HepG2 (cell line): ENCODE data around the gene ZNF648. TPM values are rescaled to one million over a fixed set of nuclear protein-coding genes. Genes with fewer than 3 reads are reported as not detected.

Experiments
- ARNT2 ChIP-seq: sonication (generic); formaldehyde crosslinking; IDR thresholded peaks from 2 replicates; pipeline ENCODE4 v1.8.0; 2022; ENCODE audit warnings: mild to moderate bottlenecking, low read depth, missing genetic modification reagents, moderate library complexity
- CAMTA2 ChIP-seq: sonication (generic); formaldehyde crosslinking; IDR thresholded peaks from 2 replicates; pipeline ENCODE4 v1.4.0; 2020; ENCODE audit warnings: mild to moderate bottlenecking, missing genetic modification reagents, borderline replicate concordance
- DRAP1 ChIP-seq: IDR thresholded peaks from 2 replicates; pipeline ENCODE4 v1.6.1; 2016; ENCODE audit warnings: missing genetic modification reagents, missing compliant biosample characterization
- GABPA ChIP-seq, 2 experiments: IDR thresholded peaks; 2 replicates each; pipeline ENCODE4 v1.6.1; 2011 to 2016; ENCODE audit warnings: low read depth in 2 of 2, low read length in 1 of 2, missing biosample characterization in 1 of 2, missing genetic modification characterization in 1 of 2
- KDM5B ChIP-seq: sonication (generic); formaldehyde crosslinking; IDR thresholded peaks from 2 replicates; pipeline ENCODE4 v1.4.0; 2020; ENCODE audit warnings: missing genetic modification reagents, mild to moderate bottlenecking, borderline replicate concordance
- MLLT10 ChIP-seq: sonication (generic); formaldehyde crosslinking; IDR thresholded peaks from 2 replicates; pipeline ENCODE4 v1.4.0; 2020; ENCODE audit warnings: missing genetic modification reagents
- NAIF1 ChIP-seq: sonication (generic); formaldehyde crosslinking; IDR thresholded peaks from 2 replicates; pipeline ENCODE4 v1.5.0; 2020; ENCODE audit warnings: mild to moderate bottlenecking, missing genetic modification reagents, borderline replicate concordance
- NFYC ChIP-seq: IDR thresholded peaks from 2 replicates; pipeline ENCODE4 v1.6.1; 2016; ENCODE audit warnings: missing genetic modification reagents, missing compliant biosample characterization
- NR2F1 ChIP-seq, 2 experiments: fragments of 450-650 bp in 1 of 2; formaldehyde crosslinking in 1 of 2; IDR thresholded peaks; 2 replicates each; pipeline versions ENCODE4 v1.5.0 to v1.6.1; 2016 to 2020; ENCODE audit warnings: mild to moderate bottlenecking in 1 of 2, missing compliant biosample characterization in 1 of 2, missing genetic modification reagents in 1 of 2, moderate library complexity in 1 of 2
- PAX8 ChIP-seq: sonication (generic); formaldehyde crosslinking; IDR thresholded peaks from 2 replicates; pipeline ENCODE4 v1.8.0; 2022; ENCODE audit warnings: mild to moderate bottlenecking, missing genetic modification reagents, borderline replicate concordance
- POLR2A ChIP-seq, 2 experiments: IDR thresholded peaks; 2 replicates each; pipeline ENCODE4 v1.6.1; 2011; ENCODE audit warnings: low read depth in 2 of 2, low read length in 2 of 2, mild to moderate bottlenecking in 1 of 2, moderate library complexity in 1 of 2; ENCODE audit not compliant: insufficient read depth in 1 of 2
- SNAI1 ChIP-seq: sonication (generic); formaldehyde crosslinking; IDR thresholded peaks from 2 replicates; pipeline ENCODE4 v1.5.0; 2020; ENCODE audit warnings: mild to moderate bottlenecking, missing genetic modification reagents, borderline replicate concordance
- YY1 ChIP-seq: IDR thresholded peaks from 2 replicates; pipeline ENCODE4 v1.6.1; 2011; ENCODE audit warnings: low read length, low read depth, moderate library complexity, mild to moderate bottlenecking; ENCODE audit not compliant: insufficient read depth, insufficient replicate concordance
- ZBTB7B ChIP-seq: sonication (generic); formaldehyde crosslinking; IDR thresholded peaks from 2 replicates; pipeline ENCODE4 v1.4.0; 2020; ENCODE audit warnings: missing genetic modification reagents
- ZFP90 ChIP-seq: sonication (generic); formaldehyde crosslinking; IDR thresholded peaks from 2 replicates; pipeline ENCODE4 v1.8.0; 2022; ENCODE audit warnings: missing genetic modification reagents, mild to moderate bottlenecking, inconsistent platforms, borderline replicate concordance
- ZNF318 ChIP-seq: sonication (generic); formaldehyde crosslinking; IDR thresholded peaks from 2 replicates; pipeline ENCODE4 v1.4.0; 2020; ENCODE audit warnings: mild to moderate bottlenecking, missing genetic modification reagents
- ZNF382 ChIP-seq: sonication (generic); formaldehyde crosslinking; IDR thresholded peaks from 2 replicates; pipeline ENCODE4 v1.5.0; 2020; ENCODE audit warnings: missing genetic modification reagents, mild to moderate bottlenecking, borderline replicate concordance
- ZNF563 ChIP-seq: sonication (generic); formaldehyde crosslinking; IDR thresholded peaks from 2 replicates; pipeline ENCODE4 v1.8.0; 2022; ENCODE audit warnings: mild to moderate bottlenecking, moderate library complexity, missing genetic modification reagents
- ZNF782 ChIP-seq: sonication (generic); formaldehyde crosslinking; IDR thresholded peaks from 2 replicates; pipeline ENCODE4 v1.4.0; 2020; ENCODE audit warnings: missing genetic modification reagents, mild to moderate bottlenecking, borderline replicate concordance
- ZNF788 ChIP-seq: sonication (generic); formaldehyde crosslinking; IDR thresholded peaks from 2 replicates; pipeline ENCODE4 v1.5.0; 2020; ENCODE audit warnings: mild to moderate bottlenecking, missing genetic modification reagents, borderline replicate concordance
- polyA plus RNA-seq, 8 experiments: library from polyadenylated mRNA; depleted of rRNA in 3 of 8; stranded (reverse) in 7 of 8; unstranded in 1 of 8; fragments of >200 nt; fragmentation: Illumina TruSeq in 4 of 8; extraction: Trizol in 4 of 8; gene quantifications; 2 replicates each; pipeline versions ENCODE4 v1.2.1 to v1.2.3, GENCODE V29; 2011 to 2016; ENCODE audit warnings: low read depth in 4 of 8, missing spikeins in 1 of 8, mixed read lengths in 1 of 8; ENCODE audit not compliant: insufficient read depth in 1 of 8
- total RNA-seq, 5 experiments: library from RNA; depleted of rRNA; stranded (reverse); fragments of >200 nt; fragmentation: Illumina TruSeq; extraction: Trizol; gene quantifications; 2 replicates each; pipeline ENCODE4 v1.2.3, GENCODE V29; 2016; ENCODE audit warnings: low read depth in 1 of 5

ZNF648 gene
- total and polyA plus RNA-seq, 2 of the 13 experiments (the other 11 are each of a cell fraction or from before 2014, with no cell fraction given), result 0.13 to 0.37 TPM

GRCh38 chr1:182029379-182030331, 31.9 kb downstream of the ZNF648 start (continued):
- TF ChIP-seq ZNF318 (CRISPR knock-in tag), result no peak
- no peak for TF ChIP-seq NR2F1 (CRISPR knock-in tag; IDR thresholded peaks at IDR 0.05)
- peak; percentile 37 for TF ChIP-seq YY1
- no peak for TF ChIP-seq ZNF382
- peak; percentile 45 for TF ChIP-seq GABPA (IDR thresholded peaks at IDR 0.05; ENCODE audit: low read depth, low read length)
- TF ChIP-seq GABPA (CRISPR knock-in tag; IDR thresholded peaks at IDR 0.05; ENCODE audit: low read depth), result peak; percentile 45
- TF ChIP-seq ZNF563 (CRISPR knock-in tag), result no peak; the same call in 1 of the 2 replicates
- peak; percentile 55; the same call in 1 of the 2 replicates for TF ChIP-seq KDM5B (CRISPR knock-in tag)
- TF ChIP-seq NAIF1 (CRISPR knock-in tag), result no peak
- peak; percentile 46 to 83; a peak in 3 of 4 replicates for TF ChIP-seq POLR2A (IDR thresholded peaks at IDR 0.05; ENCODE audit: insufficient read depth in 1 of 2, low read depth in 2 of 2, low read length in 2 of 2)
- TF ChIP-seq ZNF788 (CRISPR knock-in tag), result no peak
- no peak for TF ChIP-seq DRAP1 (CRISPR knock-in tag)
- TF ChIP-seq ZBTB7B, result 0 out of 2 replicates have a peak, but pooled peaks have one; percentile 25
- TF ChIP-seq ZFP90 (CRISPR knock-in tag), result 0 out of 2 replicates have a peak, but pooled peaks have one; percentile 28
- TF ChIP-seq NFYC, result peak; percentile 67
- TF ChIP-seq ARNT2 (CRISPR knock-in tag), result 0 out of 2 replicates have a peak, but pooled peaks have one; percentile 52
- 0 out of 2 replicates have a peak, but pooled peaks have one; percentile 65 for TF ChIP-seq SNAI1
- TF ChIP-seq PAX8 (CRISPR knock-in tag), result no peak
- TF ChIP-seq MLLT10 (CRISPR knock-in tag), result no peak
- TF ChIP-seq ZNF782 (CRISPR knock-in tag), result no peak
- 0 out of 2 replicates have a peak, but pooled peaks have one; percentile 61 for TF ChIP-seq CAMTA2 (CRISPR knock-in tag)
